WTC11 (cell line): ENCODE measurements around the gene AURKB. TPM values are rescaled to one million over a fixed set of nuclear protein-coding genes. Genes with fewer than 3 reads are reported as not detected.

Source experiments
- AR ChIP-seq: fragments of 250-450 bp; sonication (Bioruptor Pico); IDR thresholded peaks from 2 replicates; pipeline ENCODE4 v1.9.0; 2021; ENCODE audit warnings: mild to moderate bottlenecking
- ATF1 ChIP-seq: sonication (generic); formaldehyde crosslinking; IDR thresholded peaks from 2 replicates; pipeline ENCODE4 v1.8.1; 2023; ENCODE audit warnings: mild to moderate bottlenecking, moderate library complexity, missing genetic modification reagents
- ATF2 ChIP-seq: sonication (generic); formaldehyde crosslinking; IDR thresholded peaks from 2 replicates; pipeline ENCODE4 v1.8.1; 2022; ENCODE audit warnings: low read depth, missing genetic modification reagents, borderline replicate concordance
- CTCF ChIP-seq: fragments of 200-600 bp; IDR thresholded peaks from 2 replicates; pipeline ENCODE4 v1.8.0; 2022; ENCODE audit warnings: antibody characterized with exemption
- EMX1 ChIP-seq: fragments of 250-450 bp; sonication (Bioruptor Pico); IDR thresholded peaks from 2 replicates; pipeline ENCODE4 v1.8.0; 2021; ENCODE audit warnings: mild to moderate bottlenecking
- ESRRA ChIP-seq: sonication (generic); formaldehyde crosslinking; IDR thresholded peaks from 2 replicates; pipeline ENCODE4 v1.8.1; 2022; ENCODE audit warnings: mild to moderate bottlenecking, missing genetic modification reagents, borderline replicate concordance
- FOXP1 ChIP-seq: sonication (generic); formaldehyde crosslinking; IDR thresholded peaks from 2 replicates; pipeline ENCODE4 v1.8.0; 2022; ENCODE audit warnings: missing genetic modification reagents, mild to moderate bottlenecking, moderate library complexity, borderline replicate concordance
- FOXP4 ChIP-seq: sonication (generic); formaldehyde crosslinking; IDR thresholded peaks from 2 replicates; pipeline ENCODE4 v1.8.0; 2022; ENCODE audit warnings: mild to moderate bottlenecking, missing genetic modification reagents
- GRHL2 ChIP-seq: fragments of 250-450 bp; sonication (Bioruptor Pico); IDR thresholded peaks from 2 replicates; pipeline ENCODE4 v1.8.0; 2022; ENCODE audit warnings: mild to moderate bottlenecking, moderate library complexity; ENCODE audit not compliant: insufficient replicate concordance, severe bottlenecking
- GTF2I ChIP-seq: fragments of 250-450 bp; sonication (Bioruptor Pico); conservative IDR thresholded peaks from 2 replicates; pipeline ENCODE4 v1.4.0; 2021; ENCODE audit warnings: mild to moderate bottlenecking
- HMGA2 ChIP-seq: fragments of 250-450 bp; sonication (Bioruptor Pico); IDR thresholded peaks from 2 replicates; pipeline ENCODE4 v1.4.0; 2021; ENCODE audit warnings: mild to moderate bottlenecking, moderate library complexity
- JAZF1 ChIP-seq: fragments of 250-450 bp; sonication (Bioruptor Pico); IDR thresholded peaks from 2 replicates; pipeline ENCODE4 v1.9.0; 2021; ENCODE audit warnings: moderate library complexity, mild to moderate bottlenecking, inconsistent platforms
- MAX ChIP-seq: sonication (generic); formaldehyde crosslinking; IDR thresholded peaks from 2 replicates; pipeline ENCODE4 v1.8.0; 2022; ENCODE audit warnings: mild to moderate bottlenecking, missing genetic modification reagents
- MYBL2 ChIP-seq: sonication (generic); formaldehyde crosslinking; IDR thresholded peaks from 2 replicates; pipeline ENCODE4 v1.8.1; 2023; ENCODE audit warnings: mild to moderate bottlenecking, moderate library complexity, missing genetic modification reagents
- NR1H2 ChIP-seq: sonication (generic); formaldehyde crosslinking; IDR thresholded peaks from 2 replicates; pipeline ENCODE4 v1.9.0; 2021; ENCODE audit warnings: mild to moderate bottlenecking, moderate library complexity, missing genetic modification reagents
- PRDM15 ChIP-seq: sonication (generic); formaldehyde crosslinking; IDR thresholded peaks from 2 replicates; pipeline ENCODE4 v1.8.0; 2022; ENCODE audit warnings: missing genetic modification reagents
- SP1 ChIP-seq: sonication (generic); formaldehyde crosslinking; conservative IDR thresholded peaks from 2 replicates; pipeline ENCODE4 v1.8.1; 2022; ENCODE audit warnings: missing genetic modification reagents
- TP53 ChIP-seq: sonication (generic); formaldehyde crosslinking; IDR thresholded peaks from 2 replicates; pipeline ENCODE4 v1.8.1; 2023; ENCODE audit warnings: mild to moderate bottlenecking, missing genetic modification reagents
- ZBTB21 ChIP-seq: sonication (generic); formaldehyde crosslinking; IDR thresholded peaks from 2 replicates; pipeline ENCODE4 v1.8.1; 2023; ENCODE audit warnings: mild to moderate bottlenecking, missing genetic modification reagents, borderline replicate concordance
- ZBTB43 ChIP-seq: sonication (generic); formaldehyde crosslinking; IDR thresholded peaks from 2 replicates; pipeline ENCODE4 v1.8.1; 2023; ENCODE audit warnings: mild to moderate bottlenecking, missing genetic modification reagents
- ZNF121 ChIP-seq: sonication (generic); formaldehyde crosslinking; IDR thresholded peaks from 2 replicates; pipeline ENCODE4 v1.8.0; 2023; ENCODE audit warnings: missing genetic modification reagents
- ZNF219 ChIP-seq: sonication (generic); formaldehyde crosslinking; IDR thresholded peaks from 2 replicates; pipeline ENCODE4 v1.8.0; 2023; ENCODE audit warnings: missing genetic modification reagents, mild to moderate bottlenecking, borderline replicate concordance
- ZNF232 ChIP-seq: sonication (generic); formaldehyde crosslinking; IDR thresholded peaks from 2 replicates; pipeline ENCODE4 v1.8.0; 2022; ENCODE audit warnings: mild to moderate bottlenecking, missing genetic modification reagents
- ZNF512 ChIP-seq: sonication (generic); formaldehyde crosslinking; IDR thresholded peaks from 2 replicates; pipeline ENCODE4 v1.8.1; 2022; ENCODE audit warnings: missing genetic modification reagents, borderline replicate concordance
- total RNA-seq: library from RNA; stranded (reverse); gene quantifications from 3 replicates; pipeline ENCODE4 v1.2.3, GENCODE V29; 2021

Gene AURKB
- total RNA-seq, 1 experiment from 2014 or later = 215 TPM

GRCh38 chr17:8162233-8162996 lies 48.0 kb downstream of the AURKB start, which contains the start of gene VAMP2 (continued):
- TF ChIP-seq ATF2 (CRISPR knock-in tag) (no peak), ZNF121 (CRISPR knock-in tag) (no peak), ZNF219 (0 out of 2 replicates have a peak, but pooled peaks have one; percentile 52), ZNF232 (CRISPR knock-in tag) (no peak), MAX (CRISPR knock-in tag) (no peak; the same call in 1 of the 2 replicates), ZBTB21 (CRISPR knock-in tag) (no peak), ESRRA (CRISPR knock-in tag) (no peak), FOXP1 (CRISPR knock-in tag) (no peak), ATF1 (0 out of 2 replicates have a peak, but pooled peaks have one; percentile 22), FOXP4 (CRISPR knock-in tag) (peak; percentile 32; the same call in 1 of the 2 replicates), JAZF1 (CRISPR knock-in tag) (no peak), TP53 (CRISPR knock-in tag) (peak; percentile 83; the same call in 1 of the 2 replicates), ZBTB43 (CRISPR knock-in tag) (no peak), GTF2I (no peak), GRHL2 (CRISPR knock-in tag) (no peak), ZNF512 (CRISPR knock-in tag) (no peak), MYBL2 (CRISPR knock-in tag) (no peak), PRDM15 (CRISPR knock-in tag) (no peak), NR1H2 (CRISPR knock-in tag) (no peak), EMX1 (CRISPR knock-in tag) (no peak), HMGA2 (CRISPR knock-in tag) (no peak), AR (CRISPR knock-in tag) (no peak), CTCF (no peak), SP1 (CRISPR knock-in tag) (peak; percentile 47; the same call in 1 of the 2 replicates)
